Keratinocyte (primary cell): ENCODE results near the gene ACOXL. TPM values are rescaled to one million over a fixed set of nuclear protein-coding genes. Genes with fewer than 3 reads are reported as not detected.

Experiments
- DNase-seq: peaks from one replicate; pipeline ENCODE4 v3.0.0-alpha.2; 2011; ENCODE audit warnings: low read depth, missing footprints, low spot score
- FAIRE-seq: peaks from 2 replicates; lab custom pipeline; 2011; peaks lifted over from hg19 to GRCh38; lab: Jason Lieb, UNC
- H2AFZ ChIP-seq: 2 replicates; pipeline ENCODE4 v1.6.0; 2012; ENCODE audit warnings: low read length, control low read depth, inconsistent platforms; ENCODE audit not compliant: control insufficient read depth
- H3K27ac ChIP-seq: 2 replicates; pipeline ENCODE4 v1.5.1; 2011; ENCODE audit warnings: low read length; ENCODE audit not compliant: control insufficient read depth, insufficient read depth
- H3K27me3 ChIP-seq: 3 replicates; pipeline ENCODE4 v1.6.0; 2011; ENCODE audit warnings: low read length; ENCODE audit not compliant: control insufficient read depth, insufficient read depth; ENCODE audit errors: extremely low read depth
- H3K36me3 ChIP-seq, 2 experiments: 2 replicates in 1 of 2; 3 replicates in 1 of 2; pipeline ENCODE4 v1.5.1; 2011; ENCODE audit warnings: low read length in 2 of 2, mild to moderate bottlenecking in 1 of 2; ENCODE audit not compliant: control insufficient read depth in 2 of 2, insufficient read depth in 2 of 2; ENCODE audit errors: extremely low read depth in 1 of 2
- H3K4me1 ChIP-seq: 3 replicates; pipeline ENCODE4 v1.5.1; 2011; ENCODE audit warnings: low read length; ENCODE audit not compliant: control insufficient read depth, insufficient read depth; ENCODE audit errors: extremely low read depth
- H3K4me2 ChIP-seq: 3 replicates; pipeline ENCODE4 v1.6.0; 2011; ENCODE audit warnings: low read depth, low read length; ENCODE audit not compliant: control insufficient read depth, insufficient read depth; ENCODE audit errors: extremely low read depth
- H3K4me3 ChIP-seq, 3 experiments: fragments of 200-600 bp in 1 of 3; sonication (generic) in 1 of 3; 2 replicates in 2 of 3; 3 replicates in 1 of 3; pipeline ENCODE4 v1.5.1; 2011 to 2016; ENCODE audit warnings: low read length in 3 of 3, mild to moderate bottlenecking in 3 of 3, control low read depth in 2 of 3, inconsistent platforms in 1 of 3, low read depth in 1 of 3, mixed read lengths in 1 of 3, mixed run types in 1 of 3, moderate library complexity in 1 of 3; ENCODE audit not compliant: control insufficient read depth in 2 of 3, insufficient read depth in 2 of 3; ENCODE audit errors: extremely low read depth in 1 of 3
- H3K79me2 ChIP-seq: 2 replicates; pipeline ENCODE4 v1.6.0; 2012; ENCODE audit warnings: low read length; ENCODE audit not compliant: control insufficient read depth, insufficient read depth
- H3K9ac ChIP-seq: 3 replicates; pipeline ENCODE4 v1.6.0; 2011; ENCODE audit warnings: low read length; ENCODE audit not compliant: control insufficient read depth, insufficient read depth; ENCODE audit errors: extremely low read depth
- H3K9me1 ChIP-seq: 3 replicates; pipeline ENCODE4 v1.6.0; 2011; ENCODE audit warnings: low read length; ENCODE audit not compliant: control insufficient read depth, insufficient read depth; ENCODE audit errors: extremely low read depth
- H3K9me3 ChIP-seq: 2 replicates; pipeline ENCODE4 v1.5.1; 2012; ENCODE audit warnings: low read depth, low read length; ENCODE audit not compliant: control insufficient read depth
- H4K20me1 ChIP-seq: 3 replicates; pipeline ENCODE4 v1.6.0; 2011; ENCODE audit warnings: low read length; ENCODE audit not compliant: control insufficient read depth, insufficient read depth; ENCODE audit errors: extremely low read depth
- CTCF ChIP-seq, 3 experiments: IDR thresholded peaks in 1 of 3; conservative IDR thresholded peaks in 1 of 3; optimal IDR thresholded peaks in 1 of 3; 2 replicates in 2 of 3; 3 replicates in 1 of 3; pipeline versions ENCODE3 to v1.5.1; 2011; ENCODE audit warnings: low read length in 3 of 3, mild to moderate bottlenecking in 3 of 3, moderate library complexity in 2 of 3, control low read depth in 1 of 3, inconsistent platforms in 1 of 3; ENCODE audit not compliant: insufficient read depth in 2 of 3; ENCODE audit errors: extremely low read depth in 1 of 3
- EZH2 ChIP-seq: IDR thresholded peaks from one replicate; pipeline ENCODE4 v1.6.1; 2012; ENCODE audit warnings: inconsistent platforms, mild to moderate bottlenecking, low read length, moderate library complexity
- dilution Hi-C: fragments of 300-500 bp; cut with MboI; formaldehyde crosslinking; loops from one replicate; pipeline ENCODE4 v1.7.0; 2020; ENCODE audit warnings: low sequenced_read_pairs; ENCODE audit not compliant: extremely low pct_ligation_motif_present
- polyA plus RNA-seq, 5 experiments: library from polyadenylated mRNA; depleted of rRNA in 3 of 5; stranded (reverse) in 3 of 5; stranded (forward) in 1 of 5; unstranded in 1 of 5; fragments of >200 nt; gene quantifications; 1 replicate in 1 of 5; 2 replicates in 3 of 5; 3 replicates in 1 of 5; pipeline versions ENCODE4 v1.2.1 to v1.2.3, GENCODE V29; 2011 to 2012; ENCODE audit warnings: missing spikeins in 2 of 5, low read depth in 1 of 5, low replicate concordance in 1 of 5

Gene ACOXL
- polyA plus RNA-seq, 1 donor (not counting 4 experiments of a cell fraction or from before 2014, with no cell fraction given), result 0.04 TPM

DNA sequence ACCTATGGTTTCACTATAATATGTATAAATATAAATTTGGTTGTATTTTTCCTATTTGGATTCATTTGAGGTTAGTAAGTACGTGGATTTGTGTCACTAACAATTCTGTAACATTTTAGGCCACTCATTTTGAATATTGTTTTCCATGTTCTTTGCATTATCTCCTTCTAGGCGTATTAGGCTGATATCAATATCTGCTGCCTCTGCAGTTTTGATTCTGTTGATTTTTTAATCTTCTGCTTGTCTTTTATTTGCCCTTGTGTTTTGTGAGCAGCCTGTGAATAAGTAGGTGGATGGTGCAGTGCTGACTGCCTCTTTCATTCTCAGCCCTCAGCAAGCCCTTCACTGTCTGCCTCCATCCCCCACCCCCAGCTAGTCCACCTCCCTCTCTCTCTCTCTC lies 222.7 kb downstream of the ACOXL start:
- dilution Hi-C loops, result no loop called here
- Histone ChIP-seq H3K27me3 (peaks cover 15% of the 10 kb centered on the region), H3K27ac (no peak overlapping the region), H3K4me1 (no peaks in the 10 kb centered on the region), H2AFZ (no peak overlapping the region), H3K79me2 (no peaks in the 10 kb centered on the region), H4K20me1 (no peaks in the 10 kb centered on the region), H3K9ac (no peak overlapping the region), H3K36me3 (no peaks in the 10 kb centered on the region), H3K9me1 (no peaks in the 10 kb centered on the region), H3K4me2 (no peak overlapping the region), H3K4me3 (no peak overlapping the region), H3K9me3 (no peaks in the 10 kb centered on the region)
- TF ChIP-seq EZH2 (no peak), CTCF (optimal IDR thresholded peaks at IDR 0.05 in 1 of 3, IDR thresholded peaks at IDR 0.05 in 1 of 3, conservative IDR thresholded peaks at IDR 0.05 in 1 of 3; ENCODE audit: extremely low read depth in 1 of 3, insufficient read depth in 2 of 3, low read length in 3 of 3) (no peak)
- no peak for FAIRE-seq
- no peak for DNase-seq

DNA sequence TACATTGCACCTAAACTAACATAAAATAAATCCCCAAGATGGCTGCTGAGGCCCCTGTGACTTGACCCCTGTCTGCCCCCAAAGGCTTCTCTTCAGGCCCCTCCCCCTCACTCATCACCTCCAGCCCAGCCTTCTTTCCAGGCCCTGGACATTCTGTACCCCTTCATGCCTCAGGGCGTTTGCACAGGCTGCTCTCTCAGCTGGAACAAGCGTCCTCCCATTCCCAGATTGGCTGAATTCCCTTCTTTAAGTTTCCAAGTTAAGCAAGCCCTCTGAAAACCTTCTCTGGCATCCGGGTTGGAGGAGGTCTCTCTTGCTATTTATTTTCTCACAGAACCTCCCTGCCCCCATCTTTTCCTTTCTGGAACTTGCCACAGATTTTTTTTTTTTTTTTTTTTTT lies 223.2 kb downstream of the ACOXL start:
- Histone ChIP-seq H2AFZ (no peak overlapping the region), H3K4me2 (no peak overlapping the region), H3K27me3 (peaks cover 16% of the 10 kb centered on the region), H4K20me1 (no peaks in the 10 kb centered on the region), H3K36me3 (no peaks in the 10 kb centered on the region), H3K9ac (no peak overlapping the region), H3K79me2 (no peaks in the 10 kb centered on the region), H3K9me3 (no peaks in the 10 kb centered on the region), H3K4me1 (no peaks in the 10 kb centered on the region), H3K27ac (no peak overlapping the region), H3K9me1 (no peaks in the 10 kb centered on the region), H3K4me3 (no peak overlapping the region)
- no peak for TF ChIP-seq EZH2
- no peak for TF ChIP-seq CTCF (optimal IDR thresholded peaks at IDR 0.05 in 1 of 3, IDR thresholded peaks at IDR 0.05 in 1 of 3, conservative IDR thresholded peaks at IDR 0.05 in 1 of 3; ENCODE audit: extremely low read depth in 1 of 3, insufficient read depth in 2 of 3, low read length in 3 of 3)
- DNase-seq (no peak), FAIRE-seq (no peak)
- dilution Hi-C loops, result no loop called here
